DND-41 (cell line): ENCODE data around the gene CCL26.
"Not testable (repeated sequence)": the region's sequence is repeated elsewhere in the genome, so short reads cannot be mapped to it uniquely, and the experiment has no call there.

Experiments used
- CTCF ChIP-seq: IDR thresholded peaks from 2 replicates; pipeline ENCODE4 v1.5.1; 2012; ENCODE audit warnings: borderline replicate concordance, low read length, moderate library complexity, mild to moderate bottlenecking; ENCODE audit not compliant: poor library complexity, severe bottlenecking; ENCODE audit errors: extremely low read depth
- EZH2 ChIP-seq: IDR thresholded peaks from 3 replicates; pipeline ENCODE4 v1.6.1; 2012; ENCODE audit warnings: borderline replicate concordance, low read depth, mild to moderate bottlenecking, moderate library complexity, low read length, inconsistent platforms; ENCODE audit not compliant: severe bottlenecking

DNA sequence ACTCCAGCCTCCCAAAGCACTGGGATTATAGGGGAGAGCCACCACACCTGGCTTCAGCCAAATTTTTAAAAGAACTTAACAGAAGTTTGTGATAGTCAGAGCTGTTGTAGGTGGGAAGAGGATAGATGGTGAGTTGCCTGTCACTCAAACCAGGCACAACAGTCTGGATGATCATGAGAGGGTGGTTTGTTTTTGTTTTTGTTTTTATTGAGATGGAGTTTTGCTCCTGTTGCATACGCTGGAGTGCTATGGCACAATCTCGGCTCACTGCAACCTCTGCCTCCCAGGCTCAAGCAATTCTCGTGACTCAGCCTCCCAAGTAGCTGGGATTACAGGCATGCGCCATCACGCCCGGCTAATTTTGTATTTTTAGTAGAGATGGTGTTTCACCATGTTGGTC, 1.9 kb upstream of the CCL26 start:
- not testable (repeated sequence) for TF ChIP-seq CTCF, EZH2
